GM12878 (cell line): ENCODE data around the gene ANO2. TPM values are rescaled to one million over a fixed set of nuclear protein-coding genes. Genes with fewer than 3 reads are reported as not detected.

Experiments used
- ATAC-seq: fragments of 200-7000 bp; cut with Tn5 transposase; 3 replicates; pipeline ENCODE4 v1.9.1; 2020; ENCODE audit warnings: mild to moderate bottlenecking, moderate library complexity
- BruUV-seq: library from RNA; stranded (reverse); fragments of 400-500 nt; replicated peaks from 2 replicates; lab custom pipeline; 2021; lab: Mats Ljungman, UMichigan
- CTCF ChIA-PET: fragments of 300-600 bp; sonication (Branson Sonifier 250); formaldehyde crosslinking; extraction: SDS; loops from one replicate; lab custom pipeline; 2021; ENCODE audit warnings: inconsistent platforms; lab: Yijun Ruan, JAX
- POLR2A ChIA-PET: fragments of 350-600 bp; formaldehyde crosslinking; extraction: SDS; loops from one replicate; lab custom pipeline; 2021; ENCODE audit warnings: inconsistent platforms; lab: Charles Lee
- RAD21 ChIA-PET: fragments of 300-600 bp; sonication (Branson Sonifier 250); formaldehyde crosslinking; loops from one replicate; lab custom pipeline; 2023; ENCODE audit warnings: antibody characterized with exemption; ENCODE audit not compliant: unreplicated experiment; lab: Charles Lee
- SMC1A ChIA-PET: fragments of 300-600 bp; sonication (Branson Sonifier 250); formaldehyde crosslinking; loops from one replicate; lab custom pipeline; 2023; ENCODE audit not compliant: unreplicated experiment, uncharacterized antibody; lab: Charles Lee
- DNase-seq: peaks from one replicate; pipeline ENCODE4 v3.0.0-alpha.2; 2011; ENCODE audit warnings: low read depth, low spot score
- FAIRE-seq: peaks from 3 replicates; lab custom pipeline; 2011; peaks lifted over from hg19 to GRCh38; lab: Jason Lieb, UNC
- H2AFZ ChIP-seq: 2 replicates; pipeline ENCODE4 v1.6.0; 2011; ENCODE audit warnings: low read depth, low read length, control low read depth; ENCODE audit not compliant: control insufficient read depth
- H3K27ac ChIP-seq: 2 replicates; pipeline ENCODE4 v1.5.1; 2011; ENCODE audit warnings: control low read depth; ENCODE audit not compliant: control insufficient read depth, insufficient read depth
- H3K27me3 ChIP-seq, 2 experiments: replicated peaks in 1 of 2; 2 replicates each; pipeline versions ENCODE4 v1.6.0 to v1.6.1; 2011; ENCODE audit warnings: low read length in 1 of 2; ENCODE audit not compliant: control insufficient read depth in 2 of 2, insufficient read depth in 2 of 2
- H3K36me3 ChIP-seq, 2 experiments: 2 replicates each; pipeline ENCODE4 v1.5.1; 2011; ENCODE audit warnings: low read length in 1 of 2; ENCODE audit not compliant: control insufficient read depth in 2 of 2, insufficient read depth in 2 of 2
- H3K4me1 ChIP-seq: 2 replicates; pipeline ENCODE4 v1.6.1; 2011; ENCODE audit warnings: mild to moderate bottlenecking, low read length, moderate library complexity, mixed read lengths; ENCODE audit not compliant: control insufficient read depth, insufficient read depth
- H3K4me2 ChIP-seq: 2 replicates; pipeline ENCODE4 v1.6.0; 2011; ENCODE audit warnings: control low read depth; ENCODE audit not compliant: control insufficient read depth, insufficient read depth
- H3K4me3 ChIP-seq: fragments of 200-600 bp; sonication (generic); 2 replicates; pipeline ENCODE4 v1.5.1; 2016
- H3K79me2 ChIP-seq: 2 replicates; pipeline ENCODE4 v1.6.0; 2011; ENCODE audit warnings: low read length; ENCODE audit not compliant: control insufficient read depth, insufficient read depth
- H3K9ac ChIP-seq: 2 replicates; pipeline ENCODE4 v1.8.0; 2011; ENCODE audit warnings: low read length, control low read depth, mixed read lengths; ENCODE audit not compliant: control insufficient read depth, insufficient read depth
- H3K9me3 ChIP-seq: replicated peaks from 3 replicates; pipeline ENCODE4 v1.5.1; 2011; ENCODE audit warnings: mild to moderate bottlenecking, low read length; ENCODE audit not compliant: control insufficient read depth, insufficient read depth
- H4K20me1 ChIP-seq: 2 replicates; pipeline ENCODE4 v1.6.0; 2011; ENCODE audit not compliant: control insufficient read depth, insufficient read depth
- CEBPB ChIP-seq, 2 experiments: fragments of 150-350 bp in 1 of 2; IDR thresholded peaks; 2 replicates each; pipeline ENCODE4 v1.6.1; 2012 to 2014; ENCODE audit warnings: low read depth in 2 of 2, low read length in 2 of 2, borderline replicate concordance in 1 of 2, inconsistent platforms in 1 of 2
- CHD4 ChIP-seq: fragments of 200-600 bp; sonication (generic); IDR thresholded peaks from 2 replicates; pipeline ENCODE4 v1.6.1; 2016; ENCODE audit warnings: mild to moderate bottlenecking
- EZH2 ChIP-seq: IDR thresholded peaks from 2 replicates; pipeline ENCODE4 v1.6.1; 2012; ENCODE audit warnings: low read depth, mild to moderate bottlenecking, control low read depth, inconsistent platforms, low read length, borderline replicate concordance; ENCODE audit not compliant: control insufficient read depth
- GABPA ChIP-seq: IDR thresholded peaks from 2 replicates; pipeline ENCODE4 v1.6.1; 2014; ENCODE audit warnings: antibody characterized with exemption, low read depth, mild to moderate bottlenecking, inconsistent platforms
- NFXL1 ChIP-seq: fragments of 450-650 bp; IDR thresholded peaks from 2 replicates; pipeline ENCODE4 v1.6.1; 2017; ENCODE audit warnings: antibody characterized with exemption, mild to moderate bottlenecking, borderline replicate concordance
- SRF ChIP-seq, 2 experiments: IDR thresholded peaks; 2 replicates each; pipeline ENCODE4 v1.6.1; 2011; ENCODE audit warnings: low read depth in 2 of 2, low read length in 2 of 2, mild to moderate bottlenecking in 1 of 2, moderate library complexity in 1 of 2
- SUPT20H ChIP-seq: IDR thresholded peaks from 2 replicates; pipeline ENCODE4 v1.6.1; 2011; ENCODE audit warnings: low read depth, mild to moderate bottlenecking, low read length, moderate library complexity, borderline replicate concordance; ENCODE audit not compliant: control insufficient read depth
- TBL1XR1 ChIP-seq: IDR thresholded peaks from 2 replicates; pipeline ENCODE4 v1.6.1; 2012; ENCODE audit warnings: low read depth, low read length, improper control_type of control experiment
- ZBTB33 ChIP-seq: fragments of 450-650 bp; IDR thresholded peaks from 2 replicates; pipeline ENCODE4 v1.6.1; 2017; ENCODE audit warnings: mild to moderate bottlenecking
- ZNF592 ChIP-seq: fragments of 450-650 bp; IDR thresholded peaks from 2 replicates; pipeline ENCODE4 v1.6.1; 2017; ENCODE audit warnings: mild to moderate bottlenecking, moderate library complexity
- WGBS: methylation state at CpG from one replicate; pipeline ENCODE4 v1.1.6; 2016; ENCODE audit warnings: low lambda C conversion rate; ENCODE audit not compliant: insufficient replicate concordance, insufficient coverage; ENCODE audit errors: missing lambda C conversion rate; 5-methylcytosine and 5-hydroxymethylcytosine counted together
- in situ Hi-C: fragments of 300-500 bp; cut with MboI; formaldehyde crosslinking; loops from 9 replicates; pipeline ENCODE4 v1.14.3; 2018; ENCODE audit warnings: mixed read lengths
- intact Hi-C: fragments of 100-400 bp; cut with micrococcal nuclease; formaldehyde crosslinking; loops from one replicate; pipeline ENCODE4 v1.14.2; 2022; ENCODE audit not compliant: unreplicated experiment
- polyA plus RNA-seq, 11 experiments: library from polyadenylated mRNA; depleted of rRNA in 4 of 11; unstranded in 6 of 11; stranded (reverse) in 5 of 11; fragments of >200 nt; fragmentation: Nextera tagmentation in 4 of 11; fragmentation: Illumina TruSeq in 1 of 11; extraction: Ambion mirVana in 4 of 11; extraction: Trizol in 1 of 11; gene quantifications; 1 replicate in 1 of 11; 2 replicates in 10 of 11; pipeline versions ENCODE4 v1.2.1 to v1.2.3, GENCODE V29; 2011 to 2016; ENCODE audit warnings: inconsistent platforms in 2 of 11, missing spikeins in 2 of 11, low read depth in 1 of 11
- total RNA-seq, 4 experiments: library from RNA; depleted of rRNA in 3 of 4; stranded (reverse); fragments of >200 nt in 3 of 4; fragmentation: Illumina TruSeq in 1 of 4; extraction: Trizol in 1 of 4; gene quantifications; 2 replicates each; pipeline versions ENCODE4 v1.2.1 to v1.2.3, GENCODE V29; 2013 to 2021
- TF ChIP-seq, protein P1 (sequence below): IDR thresholded peaks from 2 replicates; pipeline ENCODE4 v1.6.1; 2012; ENCODE audit warnings: mild to moderate bottlenecking, low read depth, low read length

ANO2 gene
- total and polyA plus RNA-seq, 10 of the 15 experiments (the other 5 are each of a cell fraction or from before 2014, with no cell fraction given), result not detected

DNA sequence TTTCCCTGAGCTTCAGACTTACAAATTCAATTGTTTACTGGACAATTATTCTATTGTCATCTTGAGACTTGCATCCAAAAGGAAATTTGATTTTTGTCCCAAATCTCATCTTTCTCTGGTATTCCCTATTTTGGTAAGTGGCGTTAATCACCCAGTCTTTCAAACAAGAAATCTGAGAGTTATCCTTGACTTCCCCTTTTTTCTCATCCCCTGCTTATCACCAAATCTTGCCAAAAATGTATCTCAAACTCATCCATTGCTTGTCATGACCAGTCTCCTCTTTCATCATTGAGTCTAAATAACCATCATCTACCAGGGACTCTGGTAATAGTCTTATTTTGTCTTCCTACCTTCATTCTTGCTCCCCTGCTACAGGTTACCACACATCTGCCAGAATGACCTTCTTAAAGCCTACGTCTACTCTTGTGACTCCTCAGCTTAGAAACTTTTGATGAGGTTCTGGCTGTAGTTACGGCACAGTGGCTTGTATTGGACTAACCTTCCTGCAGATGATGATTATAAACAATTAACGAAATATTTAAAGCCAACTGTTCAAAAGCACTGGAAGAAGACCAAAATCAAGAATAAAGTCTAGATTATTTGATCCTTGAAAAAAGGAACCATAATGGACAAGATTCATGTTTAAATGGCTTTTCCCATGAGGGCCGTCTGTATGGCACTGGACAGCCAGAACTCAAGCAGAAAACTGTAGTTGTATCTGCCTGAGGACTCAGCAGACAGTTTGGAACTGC, 9.0 kb upstream of the ANO2 start (continued):
- TF ChIP-seq, protein P1, sequence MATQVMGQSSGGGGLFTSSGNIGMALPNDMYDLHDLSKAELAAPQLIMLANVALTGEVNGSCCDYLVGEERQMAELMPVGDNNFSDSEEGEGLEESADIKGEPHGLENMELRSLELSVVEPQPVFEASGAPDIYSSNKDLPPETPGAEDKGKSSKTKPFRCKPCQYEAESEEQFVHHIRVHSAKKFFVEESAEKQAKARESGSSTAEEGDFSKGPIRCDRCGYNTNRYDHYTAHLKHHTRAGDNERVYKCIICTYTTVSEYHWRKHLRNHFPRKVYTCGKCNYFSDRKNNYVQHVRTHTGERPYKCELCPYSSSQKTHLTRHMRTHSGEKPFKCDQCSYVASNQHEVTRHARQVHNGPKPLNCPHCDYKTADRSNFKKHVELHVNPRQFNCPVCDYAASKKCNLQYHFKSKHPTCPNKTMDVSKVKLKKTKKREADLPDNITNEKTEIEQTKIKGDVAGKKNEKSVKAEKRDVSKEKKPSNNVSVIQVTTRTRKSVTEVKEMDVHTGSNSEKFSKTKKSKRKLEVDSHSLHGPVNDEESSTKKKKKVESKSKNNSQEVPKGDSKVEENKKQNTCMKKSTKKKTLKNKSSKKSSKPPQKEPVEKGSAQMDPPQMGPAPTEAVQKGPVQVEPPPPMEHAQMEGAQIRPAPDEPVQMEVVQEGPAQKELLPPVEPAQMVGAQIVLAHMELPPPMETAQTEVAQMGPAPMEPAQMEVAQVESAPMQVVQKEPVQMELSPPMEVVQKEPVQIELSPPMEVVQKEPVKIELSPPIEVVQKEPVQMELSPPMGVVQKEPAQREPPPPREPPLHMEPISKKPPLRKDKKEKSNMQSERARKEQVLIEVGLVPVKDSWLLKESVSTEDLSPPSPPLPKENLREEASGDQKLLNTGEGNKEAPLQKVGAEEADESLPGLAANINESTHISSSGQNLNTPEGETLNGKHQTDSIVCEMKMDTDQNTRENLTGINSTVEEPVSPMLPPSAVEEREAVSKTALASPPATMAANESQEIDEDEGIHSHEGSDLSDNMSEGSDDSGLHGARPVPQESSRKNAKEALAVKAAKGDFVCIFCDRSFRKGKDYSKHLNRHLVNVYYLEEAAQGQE, result no peak
- TF ChIP-seq NFXL1, result no peak

- Histone ChIP-seq H3K27me3 (peaks cover 0 to 1% of the 10 kb centered on the region in 2 experiments; a peak in 1 of 4 replicates), H3K36me3 (no peaks in the 10 kb centered on the region), H2AFZ (no peak overlapping the region), H4K20me1 (no peaks in the 10 kb centered on the region), H3K79me2 (no peaks in the 10 kb centered on the region), H3K4me3 (no peak overlapping the region), H3K9ac (no peak overlapping the region), H3K9me3 (no peaks in the 10 kb centered on the region), H3K4me1 (no peaks in the 10 kb centered on the region), H3K4me2 (no peak overlapping the region), H3K27ac (no peak overlapping the region)
- no peak for DNase-seq
- ATAC-seq, result no peak
- no TSS peak for BruUV-seq
- CTCF ChIA-PET, result interaction anchor here (1.0 to 1.5 kb wide), 3 partner anchors 9 to 36 kb away, joined by 3 to 5 read pairs (median 3); no protein-coding TSS in a partner anchor
- no peak for FAIRE-seq
- POLR2A ChIA-PET, result no interaction called here
- intact Hi-C loops, result no loop called here
- in situ Hi-C loops, result no loop called here
- SMC1A ChIA-PET, result no interaction called here
- RAD21 ChIA-PET, result no interaction called here
- WGBS, result 54% methylated on average over 3 of the region's 3 CpGs
- no peak for TF ChIP-seq TBL1XR1
- no peak for TF ChIP-seq EZH2
- no peak for TF ChIP-seq GABPA
- TF ChIP-seq ZBTB33, result no peak
- TF ChIP-seq CEBPB (IDR thresholded peaks at IDR 0.05; ENCODE audit: borderline replicate concordance in 1 of 2, low read depth in 2 of 2, low read length in 2 of 2), result no peak
- TF ChIP-seq CHD4, result no peak
- no peak for TF ChIP-seq SUPT20H
- no peak for TF ChIP-seq ZNF592
- no peak for TF ChIP-seq SRF (IDR thresholded peaks at IDR 0.05; ENCODE audit: low read depth in 2 of 2, low read length in 2 of 2)
Observed at GRCh38 chr12:5952031-5952430, 7.0 kb upstream of the ANO2 start.
